ENCODE data around the gene GP5.

The GP5 gene

GRCh38 chr3:194350726-194351071 is 48.4 kb downstream of the GP5 start:
- DNase-seq (ENCODE audit: low read depth in 3 of 3): no peak

DNA sequence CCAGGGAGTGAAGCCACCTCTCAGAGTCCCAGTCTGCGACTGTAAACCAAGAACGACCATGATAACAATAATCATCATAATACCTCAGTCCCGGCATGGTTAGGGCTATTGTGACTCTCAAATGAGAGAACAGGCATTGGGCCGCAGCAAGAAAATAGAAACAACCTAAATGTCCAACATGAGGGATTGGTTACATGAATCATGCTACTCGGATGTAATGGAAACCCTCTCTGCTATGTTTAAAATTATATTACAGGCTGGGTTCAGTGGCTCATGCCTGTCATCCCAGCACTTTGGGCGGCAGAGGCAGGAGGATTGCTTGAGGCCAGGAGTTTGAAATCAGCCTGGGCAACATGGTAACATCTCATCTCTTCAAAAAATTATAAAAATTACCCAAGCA is 50.7 kb downstream of the GP5 start:
- DNase-seq (ENCODE audit: low read depth in 3 of 3): no peak

- DNase-seq (ENCODE audit: low read depth in 3 of 3): no peak
These were observed 52.4 kb downstream of the GP5 start for GRCh38 chr3:194346621-194347020.

GRCh38 chr3:194346035-194346434 is 53.0 kb downstream of the GP5 start:
- DNase-seq (ENCODE audit: low read depth in 3 of 3): no peak

All from stimulated activated CD4-positive, alpha-beta T cell treated with anti-CD3 and anti-CD28 coated beads, TNF-alpha, amount 100 ng/mL, for 48 hours (primary cell).